ENCODE measurements around the gene CLEC7A.

CLEC7A gene

GRCh38 chr12:10131111-10131690 is 1.2 kb upstream of the CLEC7A start:
- 66% methylated on average over 2 of the region's 2 CpGs for WGBS
- H3K27me3 ChIP-seq (ENCODE audit: control insufficient read depth in 1 of 2, insufficient read depth in 1 of 2, low read length in 2 of 2), result no peaks in the 10 kb centered on the region

GRCh38 chr12:10128687-10129086 is 1.3 kb downstream of the CLEC7A start:
- Histone ChIP-seq H3K79me1 (replicated peaks; ENCODE audit: low read length, poor library complexity, severe bottlenecking) (no peaks in the 10 kb centered on the region), H3K23ac (ENCODE audit: low read length in 2 of 2) (no peak overlapping the region), H2BK12ac (ENCODE audit: low read length in 2 of 2) (no peak overlapping the region), H3K4me3 (ENCODE audit: insufficient read depth in 1 of 2, low read depth in 1 of 2, low read length in 2 of 2) (no peak overlapping the region), H3K4me1 (ENCODE audit: control insufficient read depth, insufficient read depth, low read depth, low read length) (no peaks in the 10 kb centered on the region), H3K9me3 (ENCODE audit: control insufficient read depth, low read length) (no peaks in the 10 kb centered on the region), H2BK5ac (ENCODE audit: low read depth, low read length, poor library complexity, severe bottlenecking) (no peak overlapping the region), H2AFZ (ENCODE audit: low read depth, low read length) (no peak overlapping the region), H2BK15ac (ENCODE audit: low read depth, poor library complexity, severe bottlenecking) (no peak overlapping the region), H3K9ac (ENCODE audit: low read length) (no peak overlapping the region), H3K4ac (ENCODE audit: low read depth in 1 of 2, low read length in 2 of 2) (no peak overlapping the region), H4K8ac (ENCODE audit: low read length) (no peak overlapping the region), H3K14ac (ENCODE audit: low read length in 2 of 2) (no peak overlapping the region), H3K4me2 (ENCODE audit: low read length, poor library complexity, severe bottlenecking) (no peak overlapping the region), H2AK5ac (ENCODE audit: low read length, severe bottlenecking) (no peak overlapping the region), H4K91ac (ENCODE audit: low read length) (no peak overlapping the region), H3K27me3 (ENCODE audit: control insufficient read depth in 1 of 2, insufficient read depth in 1 of 2, low read length in 2 of 2) (no peaks in the 10 kb centered on the region), H2BK120ac (ENCODE audit: low read depth, low read length) (no peak overlapping the region), H3K18ac (ENCODE audit: low read depth in 1 of 2, low read length in 2 of 2) (no peak overlapping the region), H3K27ac (ENCODE audit: low read length, poor library complexity, severe bottlenecking) (no peak overlapping the region), H3K36me3 (ENCODE audit: control insufficient read depth in 1 of 2, insufficient read depth in 2 of 2, low read depth in 1 of 2, low read length in 2 of 2) (no peaks in the 10 kb centered on the region)
- peak; percentile 41 for DNase-seq
- 75% methylated on average over 3 of the region's 5 CpGs for WGBS

More at GRCh38 chr12:10131111-10131690, 1.2 kb upstream of the CLEC7A start:
- H3K4me2 ChIP-seq (ENCODE audit: low read length, poor library complexity, severe bottlenecking), result no peak overlapping the region
- H3K4ac ChIP-seq (ENCODE audit: low read depth in 1 of 2, low read length in 2 of 2), result no peak overlapping the region
- H3K27ac ChIP-seq (ENCODE audit: low read length, poor library complexity, severe bottlenecking), result no peak overlapping the region
- H3K18ac ChIP-seq (ENCODE audit: low read depth in 1 of 2, low read length in 2 of 2), result no peak overlapping the region
- H3K9ac ChIP-seq (ENCODE audit: low read length), result no peak overlapping the region
- no peak for DNase-seq
- no peaks in the 10 kb centered on the region for H3K9me3 ChIP-seq (ENCODE audit: control insufficient read depth, low read length)
- no peaks in the 10 kb centered on the region for H3K79me1 ChIP-seq (replicated peaks; ENCODE audit: low read length, poor library complexity, severe bottlenecking)
- no peak overlapping the region for H4K8ac ChIP-seq (ENCODE audit: low read length)
- no peak overlapping the region for H2AK5ac ChIP-seq (ENCODE audit: low read length, severe bottlenecking)
- H3K4me1 ChIP-seq (ENCODE audit: control insufficient read depth, insufficient read depth, low read depth, low read length), result no peaks in the 10 kb centered on the region
- no peak overlapping the region for H4K91ac ChIP-seq (ENCODE audit: low read length)
- no peak overlapping the region for H3K23ac ChIP-seq (ENCODE audit: low read length in 2 of 2)
- no peak overlapping the region for H2BK15ac ChIP-seq (ENCODE audit: low read depth, poor library complexity, severe bottlenecking)
- no peak overlapping the region for H3K14ac ChIP-seq (ENCODE audit: low read length in 2 of 2)
- H3K36me3 ChIP-seq (ENCODE audit: control insufficient read depth in 1 of 2, insufficient read depth in 2 of 2, low read depth in 1 of 2, low read length in 2 of 2), result no peaks in the 10 kb centered on the region
- H2BK5ac ChIP-seq (ENCODE audit: low read depth, low read length, poor library complexity, severe bottlenecking), result no peak overlapping the region
- H2BK120ac ChIP-seq (ENCODE audit: low read depth, low read length), result no peak overlapping the region
- H2AFZ ChIP-seq (ENCODE audit: low read depth, low read length), result no peak overlapping the region
- no peak overlapping the region for H2BK12ac ChIP-seq (ENCODE audit: low read length in 2 of 2)
- no peak overlapping the region for H3K4me3 ChIP-seq (ENCODE audit: insufficient read depth in 1 of 2, low read depth in 1 of 2, low read length in 2 of 2)

GRCh38 chr12:10126413-10126812 is 3.6 kb downstream of the CLEC7A start:
- H3K18ac ChIP-seq (ENCODE audit: low read depth in 1 of 2, low read length in 2 of 2), result no peak overlapping the region
- H2BK120ac ChIP-seq (ENCODE audit: low read depth, low read length), result no peak overlapping the region
- H3K79me1 ChIP-seq (replicated peaks; ENCODE audit: low read length, poor library complexity, severe bottlenecking), result no peaks in the 10 kb centered on the region
- no peak overlapping the region for H3K4me3 ChIP-seq (ENCODE audit: insufficient read depth in 1 of 2, low read depth in 1 of 2, low read length in 2 of 2)
- no peak overlapping the region for H2BK12ac ChIP-seq (ENCODE audit: low read length in 2 of 2)
- H3K27ac ChIP-seq (ENCODE audit: low read length, poor library complexity, severe bottlenecking), result no peak overlapping the region
- no peaks in the 10 kb centered on the region for H3K27me3 ChIP-seq (ENCODE audit: control insufficient read depth in 1 of 2, insufficient read depth in 1 of 2, low read length in 2 of 2)
- no peak overlapping the region for H3K9ac ChIP-seq (ENCODE audit: low read length)
- no peak overlapping the region for H2BK5ac ChIP-seq (ENCODE audit: low read depth, low read length, poor library complexity, severe bottlenecking)
- H3K4me2 ChIP-seq (ENCODE audit: low read length, poor library complexity, severe bottlenecking), result no peak overlapping the region
- WGBS, result 100% methylated on average over 1 of the region's 1 CpG
- H4K8ac ChIP-seq (ENCODE audit: low read length), result no peak overlapping the region
- H4K91ac ChIP-seq (ENCODE audit: low read length), result no peak overlapping the region
- H3K4ac ChIP-seq (ENCODE audit: low read depth in 1 of 2, low read length in 2 of 2), result no peak overlapping the region
- H3K23ac ChIP-seq (ENCODE audit: low read length in 2 of 2), result no peak overlapping the region
- H2AFZ ChIP-seq (ENCODE audit: low read depth, low read length), result no peak overlapping the region
- H2AK5ac ChIP-seq (ENCODE audit: low read length, severe bottlenecking), result no peak overlapping the region
- H3K9me3 ChIP-seq (ENCODE audit: control insufficient read depth, low read length), result no peaks in the 10 kb centered on the region
- H2BK15ac ChIP-seq (ENCODE audit: low read depth, poor library complexity, severe bottlenecking), result no peak overlapping the region
- H3K14ac ChIP-seq (ENCODE audit: low read length in 2 of 2), result no peak overlapping the region
- no peaks in the 10 kb centered on the region for H3K36me3 ChIP-seq (ENCODE audit: control insufficient read depth in 1 of 2, insufficient read depth in 2 of 2, low read depth in 1 of 2, low read length in 2 of 2)
- H3K4me1 ChIP-seq (ENCODE audit: control insufficient read depth, insufficient read depth, low read depth, low read length), result no peaks in the 10 kb centered on the region
- DNase-seq, result no peak

GRCh38 chr12:10122689-10123088 is 7.3 kb downstream of the CLEC7A start:
- no peaks in the 10 kb centered on the region for H3K27me3 ChIP-seq (ENCODE audit: control insufficient read depth in 1 of 2, insufficient read depth in 1 of 2, low read length in 2 of 2)
- H3K27ac ChIP-seq (ENCODE audit: low read length, poor library complexity, severe bottlenecking), result no peak overlapping the region
- H2BK5ac ChIP-seq (ENCODE audit: low read depth, low read length, poor library complexity, severe bottlenecking), result no peak overlapping the region
- H2BK120ac ChIP-seq (ENCODE audit: low read depth, low read length), result no peak overlapping the region
- no peak overlapping the region for H4K8ac ChIP-seq (ENCODE audit: low read length)
- H3K36me3 ChIP-seq (ENCODE audit: control insufficient read depth in 1 of 2, insufficient read depth in 2 of 2, low read depth in 1 of 2, low read length in 2 of 2), result no peaks in the 10 kb centered on the region
- no peak overlapping the region for H3K23ac ChIP-seq (ENCODE audit: low read length in 2 of 2)
- H3K14ac ChIP-seq (ENCODE audit: low read length in 2 of 2), result no peak overlapping the region
- no peak overlapping the region for H2AFZ ChIP-seq (ENCODE audit: low read depth, low read length)
- H4K91ac ChIP-seq (ENCODE audit: low read length), result no peak overlapping the region
- no peak overlapping the region for H3K18ac ChIP-seq (ENCODE audit: low read depth in 1 of 2, low read length in 2 of 2)
- no peaks in the 10 kb centered on the region for H3K79me1 ChIP-seq (replicated peaks; ENCODE audit: low read length, poor library complexity, severe bottlenecking)
- DNase-seq, result no peak
- no peak overlapping the region for H2BK12ac ChIP-seq (ENCODE audit: low read length in 2 of 2)
- WGBS, result 90% methylated on average over 4 of the region's 4 CpGs
- no peaks in the 10 kb centered on the region for H3K9me3 ChIP-seq (ENCODE audit: control insufficient read depth, low read length)
- H3K4me2 ChIP-seq (ENCODE audit: low read length, poor library complexity, severe bottlenecking), result no peak overlapping the region
- no peak overlapping the region for H3K4ac ChIP-seq (ENCODE audit: low read depth in 1 of 2, low read length in 2 of 2)
- no peak overlapping the region for H3K9ac ChIP-seq (ENCODE audit: low read length)
- H3K4me1 ChIP-seq (ENCODE audit: control insufficient read depth, insufficient read depth, low read depth, low read length), result no peaks in the 10 kb centered on the region
- no peak overlapping the region for H3K4me3 ChIP-seq (ENCODE audit: insufficient read depth in 1 of 2, low read depth in 1 of 2, low read length in 2 of 2)
- no peak overlapping the region for H2AK5ac ChIP-seq (ENCODE audit: low read length, severe bottlenecking)
- no peak overlapping the region for H2BK15ac ChIP-seq (ENCODE audit: low read depth, poor library complexity, severe bottlenecking)
